Transverse colon (tissue), 4 donors: ENCODE results near the gene RHO. TPM values are rescaled to one million over a fixed set of nuclear protein-coding genes. Genes with fewer than 3 reads are reported as not detected.

Experiments used
- DNase-seq: peaks from one replicate; pipeline ENCODE4 v3.0.0-alpha.2; 2019
- H3K27ac ChIP-seq, 4 donors: fragments of 200-600 bp; sonication (generic); 2 replicates each; pipeline ENCODE4 v1.5.1; 2016 to 2018; ENCODE audit warnings: inconsistent platforms in 4 of 4
- H3K27me3 ChIP-seq: fragments of 200-600 bp; sonication (generic); 2 replicates; pipeline ENCODE4 v1.5.1; 2017; ENCODE audit warnings: inconsistent platforms
- H3K36me3 ChIP-seq, 4 donors: fragments of 200-600 bp; sonication (generic); 2 replicates each; pipeline ENCODE4 v1.5.1; 2017 to 2019; ENCODE audit warnings: inconsistent platforms in 4 of 4
- H3K4me1 ChIP-seq, 4 donors: fragments of 200-600 bp; sonication (generic); 2 replicates each; pipeline ENCODE4 v1.5.1; 2017 to 2020; ENCODE audit warnings: inconsistent platforms in 4 of 4
- H3K4me3 ChIP-seq, 4 donors: fragments of 200-600 bp; sonication (generic); 1 replicate in 1 of 4; 2 replicates in 3 of 4; pipeline versions ENCODE4 v1.5.1 to v1.6.1; 2017 to 2019; ENCODE audit warnings: inconsistent platforms in 4 of 4
- H3K9me3 ChIP-seq, 2 donors: fragments of 200-600 bp; sonication (generic); 2 replicates each; pipeline ENCODE4 v1.5.1; 2017 to 2019; ENCODE audit warnings: inconsistent platforms in 2 of 2
- CTCF ChIP-seq, 5 experiments: fragments of 200-600 bp in 3 of 5; fragments of 450-650 bp in 2 of 5; sonication (generic) in 3 of 5; IDR thresholded peaks; 1 replicate in 2 of 5; 2 replicates in 3 of 5; pipeline ENCODE4 v1.5.1; 2016 to 2017; ENCODE audit warnings: antibody characterized with exemption in 5 of 5, inconsistent platforms in 3 of 5, mild to moderate bottlenecking in 2 of 5, moderate library complexity in 1 of 5
- EP300 ChIP-seq: sonication (generic); formaldehyde crosslinking; IDR thresholded peaks from one replicate; pipeline ENCODE4 v1.6.1; 2017; ENCODE audit warnings: antibody characterized with exemption, low read depth
- POLR2A ChIP-seq: fragments of 450-650 bp; IDR thresholded peaks from one replicate; pipeline ENCODE4 v1.6.1; 2016; ENCODE audit warnings: antibody characterized with exemption, mild to moderate bottlenecking, moderate library complexity
- POLR2AphosphoS5 ChIP-seq, 3 donors: sonication (generic); formaldehyde crosslinking; IDR thresholded peaks; one replicate each; pipeline ENCODE4 v1.6.1; 2016; ENCODE audit warnings: antibody characterized with exemption in 3 of 3
- WGBS, 2 donors: methylation state at CpG; one replicate each; pipeline ENCODE4 v1.1.5; 2018; ENCODE audit warnings: low coverage in 1 of 2; 5-methylcytosine and 5-hydroxymethylcytosine counted together
- in situ Hi-C, 4 donors: fragments of 200-750 bp; cut with MboI; loops; one replicate each; pipeline versions ENCODE4 v1.15.0 to v1.15.1; 2017; ENCODE audit warnings: low sequenced_read_pairs in 3 of 4, low pct_ligation_motif_present in 1 of 4, low pct_unique_long_range_greater_than_20kb in 1 of 4
- intact Hi-C: fragments of 100-400 bp; cut with DNase I; formaldehyde crosslinking; loops from one replicate; pipeline ENCODE4 v1.15.1; 2023; ENCODE audit warnings: low total_unique reads
- total RNA-seq, 4 donors: library from RNA; depleted of rRNA; stranded (reverse); fragments of >200 nt; gene quantifications; one replicate each; pipeline ENCODE4 v1.1.0, GENCODE V29; 2016

The RHO gene
- total RNA-seq, 4 donors from 2014 or later = not detected

- Histone ChIP-seq H3K36me3 (no peaks in the 10 kb centered on the region), H3K4me1 (no peaks in the 10 kb centered on the region), H3K4me3 (no peak overlapping the region), H3K27ac (no peak overlapping the region), H3K9me3 (no peaks in the 10 kb centered on the region), H3K27me3 (no peaks in the 10 kb centered on the region)
- DNase-seq = no peak
- WGBS, 2 donors = 92 to 100% methylated on average over 2 to 9 of the region's 9 CpGs
- in situ Hi-C loops = no loop called here
- intact Hi-C loops = no loop called here
- TF ChIP-seq CTCF (IDR thresholded peaks at IDR 0.05) (no peak), POLR2A (no peak), POLR2AphosphoS5 (IDR thresholded peaks at IDR 0.05) (no peak), EP300 (no peak)
These were observed 22.2 kb upstream of the RHO start for GRCh38 chr3:129506231-129506742.

- no peaks in the 10 kb centered on the region for H3K27me3 ChIP-seq
- TF ChIP-seq EP300 = no peak
- WGBS, 2 donors = 40 to 84% methylated on average over 2 to 9 of the region's 9 CpGs
- intact Hi-C loops = no loop called here
- in situ Hi-C loops = no loop called here
- H3K9me3 ChIP-seq = no peaks in the 10 kb centered on the region
- H3K4me1 ChIP-seq = no peaks in the 10 kb centered on the region
- H3K4me3 ChIP-seq = no peak overlapping the region
- no peaks in the 10 kb centered on the region for H3K36me3 ChIP-seq
- no peak overlapping the region for H3K27ac ChIP-seq
- no peak for DNase-seq
These were observed 21.1 kb upstream of the RHO start for GRCh38 chr3:129507181-129507831.

- Histone ChIP-seq H3K4me3 (no peak overlapping the region), H3K4me1 (no peaks in the 10 kb centered on the region), H3K36me3 (no peaks in the 10 kb centered on the region), H3K27me3 (no peaks in the 10 kb centered on the region), H3K27ac (no peak overlapping the region), H3K9me3 (no peaks in the 10 kb centered on the region)
- no peak for DNase-seq
- TF ChIP-seq POLR2AphosphoS5 (IDR thresholded peaks at IDR 0.05) (no peak), CTCF (IDR thresholded peaks at IDR 0.05) (no peak), EP300 (no peak), POLR2A (no peak)
- in situ Hi-C loops (no loop called here), intact Hi-C loops (no loop called here)
These were observed 15.8 kb upstream of the RHO start for GRCh38 chr3:129512595-129512994.

- no peaks in the 10 kb centered on the region for H3K36me3 ChIP-seq
- WGBS, 2 donors = 91 to 94% methylated on average over 5 to 8 of the region's 8 CpGs
- no peaks in the 10 kb centered on the region for H3K27me3 ChIP-seq
- DNase-seq = no peak
- no peak overlapping the region for H3K4me3 ChIP-seq
- H3K27ac ChIP-seq = no peak overlapping the region
- no peaks in the 10 kb centered on the region for H3K9me3 ChIP-seq
- no peak for TF ChIP-seq EP300
- TF ChIP-seq CTCF (IDR thresholded peaks at IDR 0.05) = no peak
- no peak for TF ChIP-seq POLR2A
- no peak for TF ChIP-seq POLR2AphosphoS5 (IDR thresholded peaks at IDR 0.05)
- in situ Hi-C loops = no loop called here
- intact Hi-C loops = no loop called here
- H3K4me1 ChIP-seq = no peaks in the 10 kb centered on the region
These were observed 14.7 kb upstream of the RHO start for GRCh38 chr3:129513705-129514104.

GRCh38 chr3:129514110-129514509 lies 14.3 kb upstream of the RHO start:
- intact Hi-C loops = no loop called here
- Histone ChIP-seq H3K9me3 (no peaks in the 10 kb centered on the region), H3K4me3 (no peak overlapping the region), H3K27me3 (no peaks in the 10 kb centered on the region), H3K36me3 (no peaks in the 10 kb centered on the region), H3K27ac (no peak overlapping the region), H3K4me1 (no peaks in the 10 kb centered on the region)
- TF ChIP-seq EP300 (no peak), CTCF (IDR thresholded peaks at IDR 0.05) (no peak), POLR2A (no peak), POLR2AphosphoS5 (IDR thresholded peaks at IDR 0.05) (no peak)
- no peak for DNase-seq
- in situ Hi-C loops = no loop called here
- 94% methylated on average over 10 of the region's 10 CpGs; no CpG with 5 or more reads in 1 of the 2 donors for WGBS, 2 donors
